WI38 (cell line): ENCODE results near the gene TFDP2.

Experiments used
- H3K4me3 ChIP-seq: 2 replicates; pipeline ENCODE4 v1.5.1; 2011; ENCODE audit warnings: low read depth, mild to moderate bottlenecking, control low read depth, low read length
- TF ChIP-seq, protein P1 (sequence below): IDR thresholded peaks from 2 replicates; pipeline ENCODE4 v1.5.1; 2012; ENCODE audit warnings: low read depth, mild to moderate bottlenecking, control low read depth, low read length

The TFDP2 gene

DNA sequence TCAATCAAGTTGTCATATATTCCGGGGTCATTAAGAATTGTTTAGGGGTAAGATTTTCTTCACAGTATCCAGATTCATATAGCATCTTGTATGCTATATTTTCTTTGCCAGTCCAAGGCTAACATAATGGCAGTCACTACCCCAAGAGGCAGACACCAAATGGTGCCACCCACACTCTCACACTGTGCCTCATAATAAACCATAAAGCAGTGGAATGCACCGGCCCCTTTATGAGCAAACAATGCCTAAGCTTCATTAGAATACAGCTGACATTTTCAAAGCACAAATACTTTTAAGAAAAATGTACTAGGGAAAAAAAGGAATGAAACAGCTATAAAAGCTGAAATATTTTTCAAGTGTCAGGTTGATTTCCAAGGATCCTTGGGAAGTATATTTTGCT is 121.6 kb downstream of the TFDP2 start:
- H3K4me3 ChIP-seq = peak overlapping the region; percentile 64
- TF ChIP-seq, protein P1, sequence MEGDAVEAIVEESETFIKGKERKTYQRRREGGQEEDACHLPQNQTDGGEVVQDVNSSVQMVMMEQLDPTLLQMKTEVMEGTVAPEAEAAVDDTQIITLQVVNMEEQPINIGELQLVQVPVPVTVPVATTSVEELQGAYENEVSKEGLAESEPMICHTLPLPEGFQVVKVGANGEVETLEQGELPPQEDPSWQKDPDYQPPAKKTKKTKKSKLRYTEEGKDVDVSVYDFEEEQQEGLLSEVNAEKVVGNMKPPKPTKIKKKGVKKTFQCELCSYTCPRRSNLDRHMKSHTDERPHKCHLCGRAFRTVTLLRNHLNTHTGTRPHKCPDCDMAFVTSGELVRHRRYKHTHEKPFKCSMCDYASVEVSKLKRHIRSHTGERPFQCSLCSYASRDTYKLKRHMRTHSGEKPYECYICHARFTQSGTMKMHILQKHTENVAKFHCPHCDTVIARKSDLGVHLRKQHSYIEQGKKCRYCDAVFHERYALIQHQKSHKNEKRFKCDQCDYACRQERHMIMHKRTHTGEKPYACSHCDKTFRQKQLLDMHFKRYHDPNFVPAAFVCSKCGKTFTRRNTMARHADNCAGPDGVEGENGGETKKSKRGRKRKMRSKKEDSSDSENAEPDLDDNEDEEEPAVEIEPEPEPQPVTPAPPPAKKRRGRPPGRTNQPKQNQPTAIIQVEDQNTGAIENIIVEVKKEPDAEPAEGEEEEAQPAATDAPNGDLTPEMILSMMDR = no peak

DNA sequence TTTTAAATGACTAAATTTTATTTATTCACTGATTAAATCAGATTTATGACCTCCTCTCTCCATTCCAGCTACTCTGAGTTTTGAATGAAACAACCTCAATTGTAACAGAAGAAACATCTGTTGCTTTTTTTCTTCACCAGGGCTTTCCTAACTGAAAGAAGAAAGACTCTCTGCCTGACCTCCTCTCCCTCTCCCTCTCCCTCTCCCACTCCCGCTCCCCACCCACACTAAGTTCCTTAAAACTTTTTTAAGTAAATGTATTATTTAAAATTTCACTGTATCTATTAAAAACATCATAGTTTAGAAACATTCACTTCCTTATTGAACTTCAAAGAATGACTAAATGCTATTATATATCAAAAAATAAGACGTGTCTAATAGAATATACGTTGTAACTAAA is 122.0 kb downstream of the TFDP2 start:
- peak overlapping the region; percentile 64 for H3K4me3 ChIP-seq
- TF ChIP-seq, protein P1 = no peak

DNA sequence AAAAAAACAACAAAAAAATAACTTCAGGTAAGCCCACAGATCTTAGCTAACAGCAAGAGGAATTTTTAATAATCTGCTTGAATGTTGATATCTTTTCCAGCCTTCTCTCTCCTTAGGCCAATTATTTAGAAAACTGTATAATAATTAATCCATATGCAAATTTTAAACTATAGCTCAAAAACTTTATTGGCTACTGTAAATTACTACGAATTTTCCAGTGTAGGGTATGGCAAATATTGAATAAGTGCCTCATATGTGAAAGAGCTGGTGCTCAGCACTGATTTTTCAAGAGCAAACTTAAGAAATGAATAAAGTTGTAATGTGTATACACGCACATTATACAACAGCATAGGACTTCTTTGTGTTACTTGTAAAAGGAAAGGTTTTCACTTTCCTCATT is 123.0 kb downstream of the TFDP2 start:
- H3K4me3 ChIP-seq = no peak overlapping the region
- TF ChIP-seq, protein P1 = no peak

DNA sequence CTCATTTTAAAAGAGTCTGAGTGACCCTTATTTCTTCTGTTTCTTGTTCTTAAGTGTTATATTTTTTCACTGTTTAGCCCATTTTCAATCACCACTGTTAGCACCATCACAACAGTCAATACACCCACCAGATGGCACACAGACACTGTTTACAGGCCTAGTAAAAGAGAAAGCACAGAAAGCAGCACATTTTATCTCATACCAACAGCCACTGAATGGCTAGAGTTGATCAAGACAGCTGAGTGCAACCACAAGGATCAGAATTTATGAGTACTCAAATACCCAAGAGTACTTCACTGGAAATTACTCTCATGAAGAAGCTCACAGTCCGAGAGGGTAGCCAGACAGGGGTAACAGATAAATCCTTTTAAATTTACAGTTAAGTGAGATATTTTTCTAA is 127.0 kb downstream of the TFDP2 start:
- TF ChIP-seq, protein P1 = 0 out of 2 replicates have a peak, but pooled peaks have one; percentile 7
- H3K4me3 ChIP-seq = no peak overlapping the region

DNA sequence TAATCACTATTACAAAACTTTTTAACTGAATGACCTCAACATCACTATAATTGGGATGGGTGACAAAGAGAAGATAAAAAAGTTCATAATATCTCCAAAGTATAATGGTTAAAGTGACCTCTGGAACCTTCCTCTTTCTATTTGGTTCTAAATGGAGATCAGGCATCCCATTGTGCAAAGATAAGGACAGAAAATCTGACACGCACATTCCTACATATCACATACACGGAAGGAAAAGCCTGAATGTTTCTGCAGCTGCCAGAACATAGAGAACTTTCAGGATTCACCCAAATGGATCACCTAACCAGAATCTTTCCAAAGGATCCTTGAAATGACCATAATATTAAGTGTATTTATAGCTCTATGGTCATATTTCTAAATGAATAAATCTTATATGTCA is 128.2 kb downstream of the TFDP2 start:
- no peak overlapping the region for H3K4me3 ChIP-seq
- TF ChIP-seq, protein P1 = no peak

DNA sequence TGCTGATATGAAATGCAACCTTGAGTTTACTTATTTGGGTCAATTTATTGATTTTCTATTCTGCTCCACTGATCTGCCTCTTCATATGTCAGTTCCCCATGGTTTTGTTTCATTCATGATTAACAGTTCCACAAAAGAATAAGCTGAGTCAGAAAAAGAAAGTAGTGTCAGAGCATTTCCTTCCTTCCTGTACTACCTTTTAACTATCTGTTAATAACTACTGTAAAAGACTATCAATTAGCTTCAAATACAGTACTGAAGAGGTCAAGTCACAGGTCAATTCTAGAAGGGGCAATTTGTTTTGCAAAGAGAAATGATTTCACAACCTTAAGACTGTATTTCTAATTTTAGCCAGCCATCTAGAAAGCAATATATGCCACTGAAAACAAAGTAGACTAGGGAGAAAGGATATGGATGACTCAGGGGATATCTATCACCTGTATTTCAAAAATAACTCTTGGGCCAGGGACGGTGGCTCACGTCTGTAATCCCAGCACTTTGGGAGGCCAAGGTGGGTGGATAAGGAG is 129.5 kb downstream of the TFDP2 start:
- TF ChIP-seq, protein P1 = no peak
- no peak overlapping the region for H3K4me3 ChIP-seq

DNA sequence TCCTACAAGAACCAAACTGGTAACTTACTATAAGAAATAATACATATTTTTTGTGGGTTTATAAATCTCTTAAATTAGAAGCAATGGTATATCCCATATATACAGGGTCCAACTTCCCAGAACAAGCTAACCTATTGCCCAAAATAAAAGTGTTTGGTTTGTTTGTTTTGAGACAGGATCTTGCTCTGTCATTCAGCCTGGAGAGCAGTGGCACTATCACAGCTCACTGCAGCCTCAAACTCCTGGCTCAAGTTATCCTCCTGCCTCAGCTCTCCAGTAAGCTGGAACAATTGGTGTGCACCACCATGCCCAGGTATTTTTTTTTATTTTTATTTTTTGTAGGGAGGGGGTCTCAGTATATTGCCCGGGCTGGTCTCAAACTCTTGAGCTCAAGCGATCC is 135.4 kb downstream of the TFDP2 start:
- H3K4me3 ChIP-seq = no peak overlapping the region
- TF ChIP-seq, protein P1 = no peak
